HL-60 (cell line): ENCODE data around the gene PILRB.
"Not testable (repeated sequence)": the region's sequence is repeated elsewhere in the genome, so short reads cannot be mapped to it uniquely, and the experiment has no call there.

Experiments
- CTCF ChIP-seq: IDR thresholded peaks from one replicate; pipeline ENCODE4 v1.5.1; 2011; ENCODE audit warnings: low read length, control low read depth, inconsistent platforms; ENCODE audit not compliant: insufficient read depth
- POLR2AphosphoS5 ChIP-seq: IDR thresholded peaks from 2 replicates; pipeline ENCODE4 v1.6.1; 2012; ENCODE audit warnings: low read depth
- REST ChIP-seq: IDR thresholded peaks from 2 replicates; pipeline ENCODE4 v1.6.1; 2012; ENCODE audit warnings: low read depth; ENCODE audit not compliant: insufficient replicate concordance

GRCh38 chr7:100335566-100336466 lies 22.1 kb upstream of the PILRB start:
- not testable (repeated sequence) for TF ChIP-seq CTCF
- TF ChIP-seq POLR2AphosphoS5 (peak; percentile 99), REST (peak; percentile 44)
